GM12878 (cell line): ENCODE data around the gene LSAMP. TPM values are rescaled to one million over a fixed set of nuclear protein-coding genes. Genes with fewer than 3 reads are reported as not detected.

Experiments
- ATAC-seq: fragments of 200-7000 bp; cut with Tn5 transposase; 3 replicates; pipeline ENCODE4 v1.9.1; 2020; ENCODE audit warnings: mild to moderate bottlenecking, moderate library complexity
- BruUV-seq: library from RNA; stranded (reverse); fragments of 400-500 nt; replicated peaks from 2 replicates; lab custom pipeline; 2021; lab: Mats Ljungman, UMichigan
- CTCF ChIA-PET: fragments of 300-600 bp; sonication (Branson Sonifier 250); formaldehyde crosslinking; extraction: SDS; loops from one replicate; lab custom pipeline; 2021; ENCODE audit warnings: inconsistent platforms; lab: Yijun Ruan, JAX
- POLR2A ChIA-PET: fragments of 350-600 bp; formaldehyde crosslinking; extraction: SDS; loops from one replicate; lab custom pipeline; 2021; ENCODE audit warnings: inconsistent platforms; lab: Charles Lee
- RAD21 ChIA-PET: fragments of 300-600 bp; sonication (Branson Sonifier 250); formaldehyde crosslinking; loops from one replicate; lab custom pipeline; 2023; ENCODE audit warnings: antibody characterized with exemption; ENCODE audit not compliant: unreplicated experiment; lab: Charles Lee
- SMC1A ChIA-PET: fragments of 300-600 bp; sonication (Branson Sonifier 250); formaldehyde crosslinking; loops from one replicate; lab custom pipeline; 2023; ENCODE audit not compliant: unreplicated experiment, uncharacterized antibody; lab: Charles Lee
- DNase-seq: peaks from one replicate; pipeline ENCODE4 v3.0.0-alpha.2; 2011; ENCODE audit warnings: low read depth, low spot score
- FAIRE-seq: peaks from 3 replicates; lab custom pipeline; 2011; peaks lifted over from hg19 to GRCh38; lab: Jason Lieb, UNC
- H2AFZ ChIP-seq: 2 replicates; pipeline ENCODE4 v1.6.0; 2011; ENCODE audit warnings: low read depth, low read length, control low read depth; ENCODE audit not compliant: control insufficient read depth
- H3K27ac ChIP-seq: 2 replicates; pipeline ENCODE4 v1.5.1; 2011; ENCODE audit warnings: control low read depth; ENCODE audit not compliant: control insufficient read depth, insufficient read depth
- H3K27me3 ChIP-seq, 2 experiments: replicated peaks in 1 of 2; 2 replicates each; pipeline versions ENCODE4 v1.6.0 to v1.6.1; 2011; ENCODE audit warnings: low read length in 1 of 2; ENCODE audit not compliant: control insufficient read depth in 2 of 2, insufficient read depth in 2 of 2
- H3K36me3 ChIP-seq, 2 experiments: 2 replicates each; pipeline ENCODE4 v1.5.1; 2011; ENCODE audit warnings: low read length in 1 of 2; ENCODE audit not compliant: control insufficient read depth in 2 of 2, insufficient read depth in 2 of 2
- H3K4me1 ChIP-seq: 2 replicates; pipeline ENCODE4 v1.6.1; 2011; ENCODE audit warnings: mild to moderate bottlenecking, low read length, moderate library complexity, mixed read lengths; ENCODE audit not compliant: control insufficient read depth, insufficient read depth
- H3K4me2 ChIP-seq: 2 replicates; pipeline ENCODE4 v1.6.0; 2011; ENCODE audit warnings: control low read depth; ENCODE audit not compliant: control insufficient read depth, insufficient read depth
- H3K4me3 ChIP-seq: fragments of 200-600 bp; sonication (generic); 2 replicates; pipeline ENCODE4 v1.5.1; 2016
- H3K79me2 ChIP-seq: 2 replicates; pipeline ENCODE4 v1.6.0; 2011; ENCODE audit warnings: low read length; ENCODE audit not compliant: control insufficient read depth, insufficient read depth
- H3K9ac ChIP-seq: 2 replicates; pipeline ENCODE4 v1.8.0; 2011; ENCODE audit warnings: low read length, control low read depth, mixed read lengths; ENCODE audit not compliant: control insufficient read depth, insufficient read depth
- H3K9me3 ChIP-seq: replicated peaks from 3 replicates; pipeline ENCODE4 v1.5.1; 2011; ENCODE audit warnings: mild to moderate bottlenecking, low read length; ENCODE audit not compliant: control insufficient read depth, insufficient read depth
- H4K20me1 ChIP-seq: 2 replicates; pipeline ENCODE4 v1.6.0; 2011; ENCODE audit not compliant: control insufficient read depth, insufficient read depth
- KDM1A ChIP-seq: fragments of 200-600 bp; sonication (generic); IDR thresholded peaks from 2 replicates; pipeline ENCODE4 v1.6.1; 2016; ENCODE audit warnings: borderline replicate concordance
- NR2C2 ChIP-seq: IDR thresholded peaks from 2 replicates; pipeline ENCODE4 v1.6.1; 2011; ENCODE audit warnings: borderline replicate concordance, low read depth; ENCODE audit not compliant: control insufficient read depth, insufficient read length
- SREBF1 ChIP-seq: IDR thresholded peaks from 2 replicates; pipeline ENCODE4 v1.6.1; 2012; ENCODE audit warnings: mild to moderate bottlenecking, low read length
- WGBS: methylation state at CpG from one replicate; pipeline ENCODE4 v1.1.6; 2016; ENCODE audit warnings: low lambda C conversion rate; ENCODE audit not compliant: insufficient replicate concordance, insufficient coverage; ENCODE audit errors: missing lambda C conversion rate; 5-methylcytosine and 5-hydroxymethylcytosine counted together
- in situ Hi-C: fragments of 300-500 bp; cut with MboI; formaldehyde crosslinking; loops from 9 replicates; pipeline ENCODE4 v1.14.3; 2018; ENCODE audit warnings: mixed read lengths
- intact Hi-C: fragments of 100-400 bp; cut with micrococcal nuclease; formaldehyde crosslinking; loops from one replicate; pipeline ENCODE4 v1.14.2; 2022; ENCODE audit not compliant: unreplicated experiment
- polyA plus RNA-seq, 11 experiments: library from polyadenylated mRNA; depleted of rRNA in 4 of 11; unstranded in 6 of 11; stranded (reverse) in 5 of 11; fragments of >200 nt; fragmentation: Nextera tagmentation in 4 of 11; fragmentation: Illumina TruSeq in 1 of 11; extraction: Ambion mirVana in 4 of 11; extraction: Trizol in 1 of 11; gene quantifications; 1 replicate in 1 of 11; 2 replicates in 10 of 11; pipeline versions ENCODE4 v1.2.1 to v1.2.3, GENCODE V29; 2011 to 2016; ENCODE audit warnings: inconsistent platforms in 2 of 11, missing spikeins in 2 of 11, low read depth in 1 of 11
- total RNA-seq, 4 experiments: library from RNA; depleted of rRNA in 3 of 4; stranded (reverse); fragments of >200 nt in 3 of 4; fragmentation: Illumina TruSeq in 1 of 4; extraction: Trizol in 1 of 4; gene quantifications; 2 replicates each; pipeline versions ENCODE4 v1.2.1 to v1.2.3, GENCODE V29; 2013 to 2021
- TF ChIP-seq, protein P1 (sequence below): fragments of 450-650 bp; IDR thresholded peaks from 2 replicates; pipeline ENCODE4 v1.6.1; 2014; ENCODE audit warnings: mild to moderate bottlenecking

Gene LSAMP
- total and polyA plus RNA-seq, 10 of the 15 experiments (the other 5 are each of a cell fraction or from before 2014, with no cell fraction given), result 2.0 to 12.7 (median 6.5) TPM

DNA sequence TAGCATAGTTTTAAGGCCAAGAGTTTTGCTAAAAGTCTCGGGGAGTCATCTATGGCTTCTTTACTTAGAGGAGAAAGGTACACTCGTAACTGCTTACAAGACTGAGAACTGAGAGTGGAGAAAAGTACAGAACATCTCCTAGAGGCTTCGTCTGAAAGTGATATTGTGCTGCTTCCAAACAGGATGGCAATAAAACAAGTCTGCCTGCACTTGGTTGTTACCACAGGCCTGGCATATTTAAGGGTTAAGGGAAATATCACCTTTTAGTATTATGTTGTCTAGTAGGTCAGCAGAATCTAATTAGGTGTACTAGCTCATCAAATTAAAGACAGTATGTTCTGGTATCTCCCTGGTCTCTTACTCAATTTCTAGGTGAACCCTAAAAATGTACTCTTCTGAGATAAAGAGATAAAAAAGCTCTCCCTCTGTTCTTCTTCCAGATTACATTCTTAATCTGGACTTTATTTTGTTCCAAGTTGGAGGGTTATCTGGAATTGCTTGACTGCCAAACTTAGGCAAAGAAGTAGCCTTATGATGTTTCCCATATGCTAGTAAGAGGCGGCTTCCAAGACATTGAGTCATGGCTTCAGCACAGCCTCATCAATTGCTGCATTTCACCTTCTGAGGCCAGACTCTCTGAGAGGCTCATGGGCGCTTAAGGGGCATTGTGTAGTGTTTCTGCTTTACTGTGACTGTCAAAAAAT lies 181.3 kb downstream of the LSAMP start:
- Histone ChIP-seq H3K27me3 (no peaks in the 10 kb centered on the region), H3K4me1 (no peaks in the 10 kb centered on the region), H3K9me3 (no peaks in the 10 kb centered on the region), H3K4me3 (no peak overlapping the region), H2AFZ (no peak overlapping the region), H3K27ac (no peak overlapping the region), H3K79me2 (no peaks in the 10 kb centered on the region), H3K9ac (no peak overlapping the region), H3K36me3 (no peaks in the 10 kb centered on the region), H4K20me1 (no peaks in the 10 kb centered on the region), H3K4me2 (no peak overlapping the region)
- TF ChIP-seq SREBF1, result no peak
- no peak for TF ChIP-seq NR2C2
- TF ChIP-seq KDM1A, result no peak
- TF ChIP-seq, protein P1, sequence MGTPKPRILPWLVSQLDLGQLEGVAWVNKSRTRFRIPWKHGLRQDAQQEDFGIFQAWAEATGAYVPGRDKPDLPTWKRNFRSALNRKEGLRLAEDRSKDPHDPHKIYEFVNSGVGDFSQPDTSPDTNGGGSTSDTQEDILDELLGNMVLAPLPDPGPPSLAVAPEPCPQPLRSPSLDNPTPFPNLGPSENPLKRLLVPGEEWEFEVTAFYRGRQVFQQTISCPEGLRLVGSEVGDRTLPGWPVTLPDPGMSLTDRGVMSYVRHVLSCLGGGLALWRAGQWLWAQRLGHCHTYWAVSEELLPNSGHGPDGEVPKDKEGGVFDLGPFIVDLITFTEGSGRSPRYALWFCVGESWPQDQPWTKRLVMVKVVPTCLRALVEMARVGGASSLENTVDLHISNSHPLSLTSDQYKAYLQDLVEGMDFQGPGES, result no peak
- ChIA-PET SMC1A (interaction anchor here (1.1 to 4.8 kb wide), 7 partner anchors 9 to 79 kb away, joined by 3 to 35 read pairs (median 7); no protein-coding TSS in a partner anchor), RAD21 (interaction anchor here (0.9 to 2.9 kb wide), 5 partner anchors 10 to 75 kb away, joined by 3 to 11 read pairs (median 4); no protein-coding TSS in a partner anchor), CTCF (interaction anchor here (0.5 to 2.0 kb wide), 4 partner anchors 8 to 124 kb away, joined by 3 to 5 read pairs (median 4); no protein-coding TSS in a partner anchor), POLR2A (interaction anchor here (0.6 to 2.5 kb wide), 3 partner anchors 8 to 55 kb away, joined by 3 to 9 read pairs (median 8); no protein-coding TSS in a partner anchor)
- ATAC-seq (no peak), DNase-seq (no peak), FAIRE-seq (no peak)
- intact Hi-C loops (no loop called here), in situ Hi-C loops (no loop called here)
- BruUV-seq, result no TSS peak
- WGBS, result 2% methylated on average over 5 of the region's 5 CpGs
